ENCODE measurements around the gene TMEM252.

Gene TMEM252

GRCh38 chr9:68538200-68538599 is 2.5 kb downstream of the TMEM252 start:
- DNase-seq, result no peak

DNA sequence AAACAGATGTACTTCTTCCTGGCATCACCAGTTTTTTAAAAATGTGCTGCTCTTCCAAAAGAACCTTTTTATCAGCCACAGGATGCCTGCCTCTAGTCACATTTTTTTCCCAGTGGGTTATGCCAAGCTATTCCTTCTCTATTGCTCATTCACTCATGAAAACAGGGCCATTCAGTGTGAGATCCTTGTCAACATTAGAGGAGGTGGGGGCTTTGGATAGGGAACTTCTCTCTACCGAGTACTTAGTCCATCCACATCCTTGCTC is 3.1 kb downstream of the TMEM252 start:
- no peak for DNase-seq

- DNase-seq, result no peak
These were observed 3.6 kb downstream of the TMEM252 start for GRCh38 chr9:68536876-68537615.

GRCh38 chr9:68533678-68534077 is 7.0 kb downstream of the TMEM252 start:
- DNase-seq, result no peak

- no peak for DNase-seq
These were observed 8.6 kb downstream of the TMEM252 start for GRCh38 chr9:68532131-68532530.

GRCh38 chr9:68530618-68531017 is 10.1 kb downstream of the TMEM252 start:
- no peak for DNase-seq

DNA sequence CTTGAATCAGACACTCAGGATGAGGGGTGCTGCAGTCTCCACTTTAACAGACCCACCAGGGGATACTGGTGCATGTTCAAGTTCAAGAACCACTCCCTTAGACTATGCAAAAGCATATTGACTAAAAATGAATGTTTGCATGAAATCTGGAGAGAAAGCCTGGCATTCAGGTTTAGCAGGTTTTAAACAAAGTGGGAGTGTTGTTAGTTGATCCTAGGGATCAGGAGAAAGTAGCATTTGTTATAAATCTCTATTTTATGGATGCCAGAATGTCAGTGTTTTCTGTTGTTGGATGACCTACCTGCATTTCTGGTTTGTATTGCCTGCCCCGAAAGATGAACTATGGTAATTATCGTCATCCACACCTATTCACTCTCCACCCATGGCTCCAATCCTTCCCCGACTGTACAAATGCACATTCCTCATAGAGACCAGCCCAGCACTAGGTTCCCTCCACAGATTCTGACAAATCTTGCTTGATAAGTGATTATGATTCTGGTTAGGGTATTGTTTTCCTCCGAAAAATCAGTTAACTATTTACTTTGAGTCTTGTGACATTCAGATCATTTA is 17.2 kb downstream of the TMEM252 start:
- no peak for DNase-seq

- no peak for DNase-seq
These were observed 17.7 kb downstream of the TMEM252 start for GRCh38 chr9:68522954-68523353.

DNA sequence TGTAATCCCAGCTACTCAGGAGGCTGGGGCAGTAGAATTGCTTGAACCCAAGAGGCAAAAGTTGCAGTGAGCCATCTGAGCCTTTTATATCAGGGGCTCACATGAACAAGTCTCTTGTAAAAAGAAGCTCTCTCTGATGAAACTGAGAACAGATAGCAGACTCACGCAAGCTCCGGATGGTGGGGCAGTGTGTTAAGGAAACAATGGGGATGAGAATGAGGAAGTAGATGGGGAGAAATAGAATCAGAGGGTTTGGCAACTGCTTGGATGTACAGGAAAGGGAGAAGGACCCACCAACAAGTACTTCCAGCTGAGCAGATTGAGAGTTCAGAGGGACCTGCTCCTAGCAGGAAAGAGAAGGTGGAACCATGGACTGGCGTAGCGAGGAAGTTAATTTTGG is 18.6 kb downstream of the TMEM252 start:
- DNase-seq, result no peak

- no peak for DNase-seq
These were observed 25.2 kb downstream of the TMEM252 start for GRCh38 chr9:68515326-68516017.

- DNase-seq, result no peak
These were observed 26.7 kb downstream of the TMEM252 start for GRCh38 chr9:68513981-68514380.

- DNase-seq, result no peak
These were observed 27.3 kb downstream of the TMEM252 start for GRCh38 chr9:68513385-68513784.

GRCh38 chr9:68509689-68510088 is 31.0 kb downstream of the TMEM252 start:
- no peak for DNase-seq

DNA sequence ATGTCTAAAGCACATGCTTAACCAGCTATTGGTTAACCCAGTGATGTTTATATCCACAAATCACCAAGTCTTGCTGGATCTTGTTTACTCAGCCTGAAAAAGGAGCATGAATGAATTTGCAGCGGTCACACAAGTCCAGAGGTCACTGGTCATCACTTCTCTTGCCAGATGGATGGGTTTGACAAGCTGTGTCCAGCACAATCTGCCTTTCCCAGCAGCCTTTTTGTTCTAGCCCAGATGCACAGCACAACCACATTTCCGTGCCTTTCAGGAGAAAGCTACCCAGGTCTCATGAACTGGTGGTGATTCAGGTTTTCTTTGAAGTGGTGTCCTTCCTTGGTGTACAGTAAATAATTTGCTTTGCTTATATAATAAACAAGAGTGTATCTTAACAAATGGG is 32.1 kb downstream of the TMEM252 start:
- DNase-seq, result no peak

GRCh38 chr9:68507806-68508145 is 32.9 kb downstream of the TMEM252 start:
- DNase-seq, result no peak

GRCh38 chr9:68507130-68507805 is 33.4 kb downstream of the TMEM252 start:
- DNase-seq, result peak; percentile 32

DNA sequence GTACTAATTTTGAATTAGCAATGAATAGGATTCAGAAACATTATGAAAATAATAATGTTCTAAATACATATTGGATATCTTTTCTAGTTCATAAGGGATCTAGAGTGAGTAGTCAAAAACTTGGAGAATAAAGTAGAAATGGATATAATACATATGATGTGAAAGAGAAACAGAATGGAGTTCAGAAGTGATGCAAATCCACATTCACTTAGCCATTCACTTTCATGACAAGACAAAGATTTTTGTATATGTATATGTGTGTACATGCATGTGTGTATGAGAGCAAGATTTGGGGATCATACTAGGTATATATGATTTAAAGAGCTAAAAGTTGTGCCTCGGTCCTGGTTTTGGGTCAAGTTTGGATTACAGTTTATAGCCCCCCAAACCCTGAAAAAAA is 34.1 kb downstream of the TMEM252 start:
- DNase-seq, result no peak

DNA sequence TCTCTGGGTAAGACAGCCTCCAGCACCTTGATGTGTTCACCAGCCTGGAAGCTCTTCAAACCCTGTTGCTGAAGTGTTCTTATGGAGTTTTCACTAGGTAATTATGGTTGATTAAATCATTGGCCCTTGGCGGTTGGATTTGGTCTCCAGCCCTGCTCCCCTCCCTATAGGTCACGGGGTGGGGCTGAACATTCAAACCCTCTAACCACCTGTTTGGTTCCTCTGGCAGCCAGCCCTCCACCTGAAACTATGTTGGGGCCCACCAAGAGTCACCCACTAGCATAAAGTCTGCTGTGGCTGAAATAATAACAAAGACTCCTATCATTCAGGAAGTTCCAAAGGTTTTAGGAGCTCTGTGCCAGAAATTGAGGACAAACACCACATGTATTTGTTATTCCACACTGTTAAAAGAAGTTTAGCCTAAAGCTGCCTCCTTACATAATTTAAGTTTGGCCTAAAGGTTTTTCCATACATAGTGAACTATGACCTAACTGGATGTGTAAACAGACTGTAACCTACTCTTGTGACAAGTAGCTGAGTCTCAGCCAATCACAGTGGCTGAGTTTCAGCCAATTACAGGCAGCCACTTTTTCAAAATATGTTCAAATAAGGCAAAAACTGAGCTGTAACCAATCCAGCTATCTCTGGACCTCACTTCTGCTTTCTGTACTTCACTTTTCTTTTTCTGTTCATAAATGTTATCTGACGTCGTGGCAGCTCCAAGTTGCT is 34.8 kb downstream of the TMEM252 start:
- peak; percentile 23 for DNase-seq

DNA sequence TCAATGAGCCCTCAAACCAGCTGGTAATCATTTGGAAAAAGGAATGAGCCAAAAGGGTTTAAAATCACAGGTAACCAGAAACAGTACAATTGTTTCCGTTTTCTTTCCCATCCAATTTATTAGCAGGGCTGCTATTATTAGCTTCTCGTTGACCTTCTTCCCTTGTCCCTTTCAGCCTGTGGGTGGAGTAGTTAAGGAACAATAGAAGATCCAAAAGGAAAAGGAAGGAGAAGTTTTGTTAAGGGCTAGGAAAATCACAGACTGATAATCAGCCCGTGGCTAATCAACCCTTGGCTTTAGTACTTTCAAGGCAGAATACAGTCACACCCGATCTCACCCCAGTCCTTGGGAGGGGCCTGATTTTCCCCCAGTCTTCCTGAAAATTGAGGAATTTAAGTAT is 38.4 kb downstream of the TMEM252 start:
- no peak for DNase-seq

GRCh38 chr9:68500457-68501381 is 40.0 kb downstream of the TMEM252 start:
- DNase-seq, result no peak

DNA sequence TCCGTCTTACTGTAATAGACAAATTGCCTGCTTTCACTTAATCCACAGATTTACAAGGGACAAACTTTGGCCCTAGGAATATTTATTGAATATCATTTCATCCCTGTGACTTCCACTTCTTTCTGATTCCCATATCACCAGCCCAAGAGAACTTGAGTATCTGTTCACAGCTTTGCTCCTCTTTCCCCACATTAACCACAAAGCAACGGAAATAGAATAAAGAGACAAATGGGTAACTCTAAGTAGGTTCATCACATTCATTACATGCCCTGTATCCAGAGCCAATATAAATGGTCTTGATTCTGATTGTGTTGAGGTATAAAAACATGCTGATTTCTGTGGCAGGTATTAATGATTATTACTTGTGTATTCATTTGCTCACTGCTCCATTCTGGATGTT is 41.9 kb downstream of the TMEM252 start:
- DNase-seq, result no peak

DNA sequence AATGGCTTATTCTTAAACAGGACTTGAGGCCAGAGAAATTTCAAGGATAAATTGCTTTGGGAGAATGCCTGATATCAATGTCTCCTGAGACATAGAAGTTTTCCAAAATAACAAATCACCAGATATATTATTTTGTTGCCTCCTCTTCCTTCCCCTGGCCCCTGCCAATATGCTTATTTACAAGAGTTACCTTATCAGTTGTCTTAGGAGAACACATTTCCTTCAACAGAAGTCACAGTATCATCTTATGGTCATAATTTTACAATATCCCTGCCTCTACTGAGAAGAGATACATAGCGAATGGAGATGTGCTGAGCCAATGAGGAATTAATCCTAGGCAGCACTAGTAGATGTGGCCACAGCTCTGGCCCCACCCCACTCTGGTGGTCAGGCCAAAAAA is 43.1 kb downstream of the TMEM252 start:
- DNase-seq, result no peak
